ENCODE results near the gene IFTAP. TPM values are rescaled to one million over a fixed set of nuclear protein-coding genes. Genes with fewer than 3 reads are reported as not detected.

The IFTAP gene
- total and polyA plus RNA-seq, 2 of the 13 experiments (the other 11 are each of a cell fraction or from before 2014, with no cell fraction given), result 11.3 to 29.4 TPM

DNA sequence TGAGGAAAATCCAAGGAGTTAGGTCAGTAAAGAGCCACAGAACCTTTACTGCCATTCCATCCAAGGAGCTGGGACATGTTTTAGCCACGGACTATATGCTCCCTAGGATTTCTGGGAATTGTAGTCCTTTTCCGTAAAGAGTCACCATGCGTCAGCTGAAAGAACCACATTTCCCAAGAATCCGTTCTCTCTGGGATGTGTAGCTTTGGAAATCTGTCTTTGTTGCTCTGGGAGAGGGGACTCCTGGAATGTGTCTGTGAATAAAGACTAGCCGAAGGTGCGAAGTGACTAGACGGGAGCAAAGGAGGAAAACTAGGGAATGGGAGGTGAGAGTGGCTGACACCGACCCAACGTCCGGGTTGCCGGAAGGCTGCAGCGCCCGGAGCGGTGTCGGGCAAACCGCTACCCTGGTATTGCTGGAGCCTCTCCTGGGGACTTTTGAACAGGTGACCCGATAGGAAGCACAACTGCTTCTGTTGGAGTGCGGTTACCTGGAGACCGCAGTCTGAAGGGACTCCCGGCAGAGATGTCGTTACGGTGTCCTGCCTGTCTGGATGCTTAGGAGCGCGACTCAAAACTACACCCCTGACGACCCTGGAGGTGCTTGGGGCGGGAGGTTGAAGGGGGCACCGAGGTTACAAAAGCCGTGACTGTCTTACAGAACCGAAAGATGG, at the start of gene IFTAP (continued):
- TF ChIP-seq ZNF768 (CRISPR knock-in tag; IDR thresholded peaks at IDR 0.05) (no peak), KLF16 (CRISPR knock-in tag; IDR thresholded peaks at IDR 0.05) (peak in 1 of 2 experiments; percentile 51; a peak in 1 of 4 replicates), SOX5 (CRISPR knock-in tag; IDR thresholded peaks at IDR 0.05; ENCODE audit: borderline replicate concordance) (no peak; the same call in 1 of the 2 replicates), SRSF9 (IDR thresholded peaks at IDR 0.05; ENCODE audit: borderline replicate concordance, insufficient read depth, low read depth, low read length, poor library complexity, severe bottlenecking) (no peak), HOXA9 (CRISPR knock-in tag; IDR thresholded peaks at IDR 0.05; ENCODE audit: borderline replicate concordance) (no peak), ASH2L (IDR thresholded peaks at IDR 0.05; ENCODE audit: insufficient read length, low read depth, low read length) (peak; percentile 77), ZNF577 (CRISPR knock-in tag; IDR thresholded peaks at IDR 0.05; ENCODE audit: borderline replicate concordance, low read depth) (no peak), MAFF (IDR thresholded peaks at IDR 0.05; ENCODE audit: low read depth, low read length) (0 out of 2 replicates have a peak, but pooled peaks have one; percentile 12), PLRG1 (conservative IDR thresholded peaks at IDR 0.05) (no peak), JDP2 (CRISPR knock-in tag; IDR thresholded peaks at IDR 0.05; ENCODE audit: borderline replicate concordance) (no peak), ARNTL (CRISPR knock-in tag; IDR thresholded peaks at IDR 0.05) (no peak), ZNF224 (CRISPR knock-in tag; IDR thresholded peaks at IDR 0.05) (no peak), ZNF879 (CRISPR knock-in tag; IDR thresholded peaks at IDR 0.05) (0 out of 2 replicates have a peak, but pooled peaks have one; percentile 46), HNRNPLL (IDR thresholded peaks at IDR 0.05; ENCODE audit: low read depth, low read length, poor library complexity, severe bottlenecking) (peak; percentile 87), CBX5 (CRISPR knock-in tag; IDR thresholded peaks at IDR 0.05; ENCODE audit: borderline replicate concordance) (peak; percentile 91; the same call in 1 of the 2 replicates), CBX1 (IDR thresholded peaks at IDR 0.05; ENCODE audit: low read depth) (peak; percentile 100), ZNF616 (CRISPR knock-in tag; IDR thresholded peaks at IDR 0.05; ENCODE audit: low read depth) (peak; percentile 43; the same call in 1 of the 2 replicates), ZNF644 (CRISPR knock-in tag; IDR thresholded peaks at IDR 0.05; ENCODE audit: low read depth) (0 out of 2 replicates have a peak, but pooled peaks have one; percentile 18), ZNF253 (CRISPR knock-in tag; IDR thresholded peaks at IDR 0.05; ENCODE audit: borderline replicate concordance) (peak; percentile 50; the same call in 1 of the 2 replicates), ZNF513 (CRISPR knock-in tag; conservative IDR thresholded peaks at IDR 0.05) (no peak), MIER3 (CRISPR knock-in tag; IDR thresholded peaks at IDR 0.05; ENCODE audit: borderline replicate concordance) (no peak; the same call in 1 of the 2 replicates), AHR (CRISPR knock-in tag; IDR thresholded peaks at IDR 0.05) (no peak), ZNF275 (CRISPR knock-in tag; IDR thresholded peaks at IDR 0.05; ENCODE audit: borderline replicate concordance) (no peak), ZNF33B (CRISPR knock-in tag; IDR thresholded peaks at IDR 0.05) (no peak)
- TF ChIP-seq, protein P1, sequence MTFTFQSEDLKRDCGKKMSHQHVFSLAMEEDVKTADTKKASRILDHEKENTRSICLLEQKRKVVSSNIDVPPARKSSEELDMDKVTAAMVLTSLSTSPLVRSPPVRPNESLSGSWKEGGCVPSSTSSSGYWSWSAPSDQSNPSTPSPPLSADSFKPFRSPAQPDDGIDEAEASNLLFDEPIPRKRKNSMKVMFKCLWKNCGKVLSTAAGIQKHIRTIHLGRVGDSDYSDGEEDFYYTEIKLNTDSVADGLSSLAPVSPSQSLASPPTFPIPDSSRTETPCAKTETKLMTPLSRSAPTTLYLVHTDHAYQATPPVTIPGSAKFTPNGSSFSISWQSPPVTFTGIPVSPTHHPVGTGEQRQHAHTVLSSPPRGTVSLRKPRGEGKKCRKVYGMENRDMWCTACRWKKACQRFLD (CRISPR knock-in tag; IDR thresholded peaks at IDR 0.05; ENCODE audit: borderline replicate concordance), result no peak
- TF ChIP-seq, protein P2, sequence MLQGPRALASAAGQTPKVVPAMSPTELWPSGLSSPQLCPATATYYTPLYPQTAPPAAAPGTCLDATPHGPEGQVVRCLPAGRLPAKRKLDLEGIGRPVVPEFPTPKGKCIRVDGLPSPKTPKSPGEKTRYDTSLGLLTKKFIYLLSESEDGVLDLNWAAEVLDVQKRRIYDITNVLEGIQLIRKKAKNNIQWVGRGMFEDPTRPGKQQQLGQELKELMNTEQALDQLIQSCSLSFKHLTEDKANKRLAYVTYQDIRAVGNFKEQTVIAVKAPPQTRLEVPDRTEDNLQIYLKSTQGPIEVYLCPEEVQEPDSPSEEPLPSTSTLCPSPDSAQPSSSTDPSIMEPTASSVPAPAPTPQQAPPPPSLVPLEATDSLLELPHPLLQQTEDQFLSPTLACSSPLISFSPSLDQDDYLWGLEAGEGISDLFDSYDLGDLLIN (CRISPR knock-in tag; IDR thresholded peaks at IDR 0.05; ENCODE audit: borderline replicate concordance), result no peak

All from HepG2 (cell line).